ENCODE measurements around the gene TJP1.
"Not testable (repeated sequence)": the region's sequence is repeated elsewhere in the genome, so short reads cannot be mapped to it uniquely, and the experiment has no call there.

TJP1 gene

DNA sequence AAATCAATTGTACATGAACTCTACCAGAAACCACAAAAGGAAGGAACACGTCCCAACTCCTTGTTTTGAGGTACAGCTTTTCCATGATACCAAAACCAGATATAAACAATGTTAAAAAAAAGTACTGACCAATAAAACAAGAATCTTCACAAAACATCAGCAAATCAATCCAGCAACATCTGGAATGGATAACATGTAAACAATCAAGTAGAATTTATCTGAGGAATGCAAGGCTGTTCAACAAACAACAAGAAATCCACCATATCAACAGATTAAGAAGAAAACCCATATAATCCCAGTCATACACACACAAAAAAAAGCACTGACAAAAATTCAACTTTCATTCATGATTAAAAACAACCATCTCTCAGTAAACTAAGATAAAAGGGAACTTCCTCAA lies 26.7 kb downstream of the TJP1 start:
- DNase-seq: no peak

DNA sequence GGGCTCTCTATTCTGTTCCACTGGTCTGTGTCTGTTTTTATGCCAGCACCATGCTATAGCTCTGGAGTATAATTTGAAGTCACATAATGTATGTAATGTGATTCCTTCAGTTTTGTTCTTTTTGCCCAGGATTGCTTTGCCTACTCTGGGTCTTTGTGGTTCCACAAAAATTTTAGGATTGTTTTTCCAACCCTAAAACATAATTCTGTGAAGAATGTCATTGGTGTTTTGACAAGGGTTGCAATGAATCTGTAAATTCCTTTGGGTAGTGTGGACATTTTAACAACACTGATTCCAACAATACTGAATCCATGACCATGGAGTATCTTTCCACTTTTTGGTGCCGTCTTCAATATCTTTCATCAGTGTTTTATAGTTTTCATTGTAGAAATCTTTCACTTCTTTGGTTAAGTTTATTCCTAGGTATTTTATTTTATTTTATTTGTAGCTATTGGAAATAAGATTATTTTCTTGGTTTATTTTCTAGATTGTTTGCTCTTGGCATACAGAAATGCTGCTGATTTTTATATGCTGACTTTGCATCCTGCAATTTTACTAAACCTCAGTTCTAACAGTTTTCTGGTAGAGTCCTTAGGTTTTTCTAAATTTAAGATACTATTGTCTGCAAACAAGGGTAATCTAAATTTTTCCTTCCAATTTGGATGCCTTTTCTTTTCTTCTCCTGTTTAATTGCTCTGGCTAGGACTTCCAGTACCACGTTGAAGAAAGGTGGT lies 29.7 kb downstream of the TJP1 start:
- no peak for DNase-seq

DNA sequence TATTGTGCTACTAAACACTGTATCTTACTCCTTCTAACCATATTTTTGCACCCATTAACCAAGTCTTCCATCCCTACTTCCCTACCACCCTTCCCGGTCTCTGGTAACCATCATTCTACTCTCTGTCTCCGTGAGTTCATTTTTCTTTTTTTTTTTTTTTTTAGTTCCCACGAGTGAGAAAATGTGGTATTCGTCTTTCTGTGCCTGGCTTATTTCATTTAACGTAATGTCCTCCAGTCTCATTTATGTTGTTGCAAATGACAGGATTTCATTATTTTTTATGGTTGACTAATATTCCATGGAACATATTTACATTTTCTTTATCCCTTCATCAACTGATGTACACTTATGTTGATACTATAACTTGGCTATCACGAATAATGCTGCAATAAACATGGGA lies 31.7 kb downstream of the TJP1 start:
- DNase-seq: no peak

DNA sequence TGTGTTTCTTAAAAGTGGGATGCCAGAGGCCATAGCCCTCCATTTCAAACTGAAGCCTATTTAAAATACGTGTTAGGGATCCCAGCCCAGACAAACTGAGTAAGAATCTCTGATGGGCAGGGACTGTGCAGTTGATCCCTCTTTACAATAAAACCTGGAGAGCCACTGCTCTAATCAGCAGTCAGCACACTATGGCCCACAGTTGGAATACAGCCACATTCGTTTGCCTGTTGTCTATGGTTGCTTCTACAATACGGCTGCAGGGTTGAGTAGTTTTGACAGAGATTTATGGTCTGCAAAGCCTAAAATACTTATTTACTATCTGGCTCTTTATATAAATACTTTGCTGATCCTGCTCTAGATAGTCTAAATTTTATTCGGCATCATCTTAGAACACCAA lies 32.4 kb downstream of the TJP1 start:
- no peak for DNase-seq

- DNase-seq: no peak
These were observed 33.7 kb downstream of the TJP1 start for GRCh38 chr15:29788433-29789034.

- DNase-seq: no peak
These were observed 34.5 kb downstream of the TJP1 start for GRCh38 chr15:29787767-29788166.

DNA sequence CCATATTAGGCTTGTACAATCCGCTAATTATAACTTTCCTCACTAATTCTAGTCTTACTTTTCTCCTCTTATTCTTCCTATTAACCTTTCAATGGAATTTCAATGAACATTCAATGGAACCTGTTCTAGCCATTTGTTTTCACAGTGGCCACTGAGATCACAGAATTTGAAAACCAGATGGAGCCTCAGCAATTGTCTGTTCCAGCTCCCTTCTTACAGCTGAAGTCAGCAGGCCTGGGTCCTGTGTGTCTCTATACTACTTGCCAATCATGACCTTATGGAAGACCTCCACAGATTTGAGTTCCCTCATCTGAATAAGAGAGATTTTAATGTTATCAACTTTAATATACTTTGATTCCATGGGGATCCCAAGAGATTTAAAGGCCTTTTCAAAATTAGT lies 36.6 kb downstream of the TJP1 start:
- no peak for DNase-seq

DNA sequence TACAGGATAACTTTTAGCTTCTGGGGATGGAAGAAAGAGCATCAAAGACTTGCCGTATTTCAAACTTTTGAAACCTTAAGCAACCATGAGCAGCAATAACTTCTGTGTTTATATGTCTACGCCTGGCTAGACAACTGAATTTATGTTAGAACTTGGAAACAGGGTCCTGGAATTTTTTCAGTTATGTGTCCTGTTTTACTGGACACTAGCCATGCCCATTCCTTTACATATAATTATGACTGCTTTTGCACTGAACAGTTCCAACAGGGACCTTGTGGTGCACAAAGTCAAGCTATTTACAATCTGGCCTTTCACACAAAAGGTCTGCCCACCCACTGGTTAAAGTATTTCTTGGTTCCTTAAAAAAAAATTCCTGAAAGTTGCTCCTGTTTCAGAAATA lies 37.1 kb downstream of the TJP1 start:
- no peak for DNase-seq

DNA sequence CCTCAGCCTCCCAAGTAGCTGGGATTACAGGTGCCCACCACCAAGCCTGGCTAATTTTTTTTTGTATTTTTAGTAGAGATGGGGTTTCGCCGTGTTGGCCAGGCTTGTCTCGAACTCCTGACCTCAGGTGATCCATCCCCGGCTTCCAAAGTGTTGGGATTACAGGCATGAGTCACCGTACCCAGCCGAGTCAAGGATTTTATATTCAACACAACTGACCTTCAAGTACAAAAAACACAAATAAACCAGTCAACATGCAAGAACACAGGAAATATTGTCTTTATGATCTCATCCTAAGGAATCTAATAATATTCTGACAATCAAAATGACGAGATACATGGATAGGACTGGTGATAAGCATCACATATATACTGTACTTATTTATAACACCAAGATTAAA lies 37.9 kb downstream of the TJP1 start:
- DNase-seq: no peak

DNA sequence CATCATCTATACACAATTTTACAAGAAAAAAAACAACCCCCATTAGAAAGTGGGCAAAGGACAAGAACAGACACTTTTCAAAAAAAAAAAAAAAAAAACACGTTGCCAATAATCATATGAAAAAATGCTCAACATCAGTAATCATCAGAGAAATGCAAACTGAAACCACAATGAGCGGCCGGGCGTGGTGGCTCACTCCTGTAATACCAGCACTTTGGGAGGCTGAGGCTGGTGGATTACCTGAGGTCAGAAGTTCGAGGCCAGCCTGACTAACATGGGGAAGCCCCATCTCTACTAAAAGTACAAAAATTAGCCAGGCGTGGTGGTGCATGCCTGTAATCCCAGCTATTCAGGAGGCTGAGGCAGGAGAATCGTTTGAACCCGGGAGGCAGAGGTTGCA lies 39.5 kb downstream of the TJP1 start:
- not testable (repeated sequence) for DNase-seq

DNA sequence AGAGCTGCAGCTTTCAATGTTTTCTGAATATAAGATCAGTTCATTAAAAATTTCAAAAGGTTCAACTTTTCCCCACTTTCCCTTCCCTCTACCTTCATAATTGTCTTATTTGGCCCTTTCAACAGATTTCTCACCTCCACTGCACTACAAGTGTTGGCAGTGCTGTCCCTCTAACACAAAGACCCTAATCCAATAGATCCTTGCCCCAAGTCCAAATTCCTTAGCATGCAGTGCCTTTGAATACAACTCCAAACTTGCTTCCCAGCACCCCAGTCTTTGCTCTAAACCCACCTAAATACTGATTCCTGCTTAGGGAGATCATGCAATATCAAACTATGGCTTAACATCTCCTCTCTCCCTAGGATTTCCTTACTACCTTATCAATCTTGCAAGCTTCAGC lies 43.9 kb downstream of the TJP1 start:
- DNase-seq: no peak

DNA sequence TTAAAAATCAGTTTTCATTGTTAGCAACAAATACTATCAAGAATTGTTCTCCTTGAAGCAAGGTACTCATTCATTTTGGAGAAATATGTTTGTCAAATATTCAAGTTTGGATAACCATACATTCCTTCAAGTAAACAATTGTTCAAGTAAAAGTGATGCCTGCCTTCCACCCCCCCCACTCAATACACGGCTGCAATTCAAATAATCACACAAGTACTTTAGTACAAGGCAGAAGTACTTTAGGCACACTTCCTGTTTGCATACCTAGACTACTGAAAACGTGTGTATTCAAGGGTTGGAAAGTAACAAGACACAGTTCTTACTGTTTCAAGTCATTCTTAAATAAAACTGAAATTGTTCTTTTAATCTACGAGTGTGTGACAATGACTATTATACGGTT lies 45.4 kb downstream of the TJP1 start:
- no peak for DNase-seq

- no peak for DNase-seq
These were observed 47.4 kb downstream of the TJP1 start for GRCh38 chr15:29774900-29775299.

- no peak for DNase-seq
These were observed 48.5 kb downstream of the TJP1 start for GRCh38 chr15:29773816-29774215.

- DNase-seq: no peak
These were observed 49.3 kb downstream of the TJP1 start for GRCh38 chr15:29773000-29773399.

GRCh38 chr15:29770796-29771195 lies 51.5 kb downstream of the TJP1 start:
- DNase-seq: no peak

GRCh38 chr15:29765898-29766527 lies 56.3 kb downstream of the TJP1 start:
- DNase-seq: no peak

GRCh38 chr15:29765234-29765841 lies 56.9 kb downstream of the TJP1 start:
- DNase-seq: peak; percentile 28

DNA sequence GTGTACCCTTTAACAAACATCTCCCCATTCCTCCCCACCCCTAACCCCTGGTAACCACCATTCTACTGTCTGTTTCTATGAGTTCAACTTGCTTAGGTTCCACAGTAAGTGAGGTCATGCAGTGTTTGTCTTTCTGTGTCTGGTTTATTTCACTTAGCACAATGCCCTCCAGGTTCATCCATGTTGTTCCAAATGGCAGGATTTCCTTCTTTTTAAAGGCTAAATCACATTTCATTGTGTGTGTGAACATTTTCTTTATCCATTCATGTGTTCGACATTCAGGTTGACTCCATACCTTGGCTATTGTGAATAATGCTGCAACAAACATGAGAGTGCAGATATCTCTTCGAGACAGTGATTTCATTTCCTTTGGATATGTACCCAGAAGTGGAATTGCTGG lies 62.7 kb downstream of the TJP1 start:
- DNase-seq: no peak

DNA sequence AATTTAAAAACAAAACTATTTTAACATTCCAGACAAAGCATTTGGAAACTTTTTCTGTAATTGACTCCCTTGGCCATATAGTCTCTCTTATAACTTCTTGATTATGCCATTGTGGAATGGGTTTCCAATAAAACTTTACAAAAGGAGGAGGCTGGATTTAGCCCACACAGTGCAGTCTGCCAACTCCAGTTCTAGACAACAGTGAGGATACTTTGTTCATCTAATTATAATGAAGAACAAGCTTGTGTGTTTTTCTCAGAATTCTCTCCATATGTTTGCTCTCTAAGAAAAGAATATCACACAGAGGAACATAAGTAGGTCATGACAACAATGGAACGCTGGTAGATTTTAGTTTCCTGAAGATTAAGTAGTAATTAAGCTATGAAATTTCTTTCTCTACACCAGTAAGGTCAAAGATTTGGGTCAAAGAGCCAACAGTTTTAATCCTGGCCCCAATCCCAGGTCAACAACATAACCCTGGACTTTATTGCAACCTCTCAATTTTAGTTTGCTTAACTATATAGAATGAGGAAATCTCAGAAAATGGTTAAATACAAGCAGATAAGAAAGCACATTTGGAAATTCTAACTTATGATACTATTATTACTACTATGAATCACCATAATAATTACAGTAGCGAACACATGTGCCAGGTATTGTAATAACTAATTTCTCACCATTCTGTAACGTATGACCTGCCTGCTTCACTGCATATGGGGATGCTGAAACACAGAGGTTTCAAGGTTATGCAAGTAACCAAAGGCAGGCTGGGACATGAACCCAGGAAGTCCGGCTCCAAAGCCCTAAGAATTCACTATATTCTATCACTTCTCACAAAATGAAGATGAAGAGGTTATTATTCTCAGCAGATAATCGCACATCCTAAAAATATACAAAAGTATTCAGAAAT lies 65.7 kb downstream of the TJP1 start:
- DNase-seq: no peak

- DNase-seq: not testable (repeated sequence)
These were observed 68.3 kb downstream of the TJP1 start for GRCh38 chr15:29754009-29754408.

GRCh38 chr15:29753506-29753905 lies 68.8 kb downstream of the TJP1 start:
- DNase-seq: no peak

GRCh38 chr15:29750754-29751153 lies 71.5 kb downstream of the TJP1 start:
- DNase-seq: no peak

Data from DMS79 treated with DMSO at 0.1 percent for 48 hours (cell line).